Smooth muscle cell (in vitro differentiated cells): ENCODE measurements around the gene HMGCLL1. TPM values are rescaled to one million over a fixed set of nuclear protein-coding genes. Genes with fewer than 3 reads are reported as not detected.

ENCODE experiments used
- DNase-seq: peaks from one replicate; lab custom pipeline; 2025; ENCODE audit not compliant: unreplicated experiment; lab: John Stamatoyannopoulos, UW
- H2AFZ ChIP-seq: fragments of 200-600 bp; sonication (generic); 2 replicates; pipeline ENCODE4 v1.6.0; 2016; ENCODE audit warnings: antibody characterized with exemption, low read depth, mild to moderate bottlenecking
- H3F3A ChIP-seq: fragments of 200-600 bp; sonication (generic); 2 replicates; pipeline ENCODE4 v1.6.0; 2017; ENCODE audit warnings: antibody characterized with exemption, low read depth
- H3K27ac ChIP-seq: fragments of 200-600 bp; sonication (generic); 2 replicates; pipeline ENCODE4 v1.5.1; 2016; ENCODE audit warnings: low read depth, mild to moderate bottlenecking
- H3K27me3 ChIP-seq: fragments of 200-600 bp; sonication (generic); 2 replicates; pipeline ENCODE4 v1.6.1; 2016; ENCODE audit warnings: low read depth, mild to moderate bottlenecking
- H3K36me3 ChIP-seq: fragments of 200-600 bp; sonication (generic); 2 replicates; pipeline ENCODE4 v1.5.1; 2016; ENCODE audit warnings: low read depth
- H3K4me1 ChIP-seq: fragments of 200-600 bp; sonication (generic); 2 replicates; pipeline ENCODE4 v1.5.1; 2016; ENCODE audit warnings: low read depth
- H3K4me2 ChIP-seq: fragments of 200-600 bp; sonication (generic); 2 replicates; pipeline ENCODE4 v1.6.0; 2016; ENCODE audit warnings: mild to moderate bottlenecking
- H3K4me3 ChIP-seq: fragments of 200-600 bp; sonication (generic); 2 replicates; pipeline ENCODE4 v1.5.1; 2016; ENCODE audit warnings: mild to moderate bottlenecking
- H3K79me2 ChIP-seq: fragments of 200-600 bp; sonication (generic); 2 replicates; pipeline ENCODE4 v1.6.0; 2016; ENCODE audit warnings: low read depth, mild to moderate bottlenecking
- H3K9ac ChIP-seq: fragments of 200-600 bp; sonication (generic); 2 replicates; pipeline ENCODE4 v1.6.0; 2016; ENCODE audit warnings: low read depth
- H3K9me3 ChIP-seq: fragments of 200-600 bp; sonication (generic); replicated peaks from 2 replicates; pipeline ENCODE4 v1.5.1; 2016; ENCODE audit warnings: low read depth
- H4K20me1 ChIP-seq: fragments of 200-600 bp; sonication (generic); 2 replicates; pipeline ENCODE4 v1.6.0; 2016; ENCODE audit warnings: low read depth
- WGBS: methylation state at CpG from one replicate; pipeline ENCODE4 v1.1.7; 2016; ENCODE audit warnings: low lambda C conversion rate; 5-methylcytosine and 5-hydroxymethylcytosine counted together
- polyA plus RNA-seq: library from polyadenylated mRNA; unstranded; fragments of >200 nt; fragmentation: Nextera tagmentation; extraction: Ambion mirVana; gene quantifications from 2 replicates; pipeline ENCODE4 v1.2.1, GENCODE V29; 2016
- total RNA-seq: library from RNA; depleted of rRNA; stranded (reverse); fragments of >200 nt; gene quantifications from 2 replicates; pipeline ENCODE4 v1.2.3, GENCODE V29; 2014
- TF ChIP-seq, protein P1 (sequence below): fragments of 200-600 bp; sonication (generic); IDR thresholded peaks from 2 replicates; pipeline ENCODE4 v1.5.1; 2017; ENCODE audit warnings: borderline replicate concordance, mild to moderate bottlenecking, antibody characterized with exemption; ENCODE audit not compliant: insufficient read depth, poor library complexity, severe bottlenecking

The HMGCLL1 gene
- total and polyA plus RNA-seq, 2 experiments from 2014 or later, result not detected

DNA sequence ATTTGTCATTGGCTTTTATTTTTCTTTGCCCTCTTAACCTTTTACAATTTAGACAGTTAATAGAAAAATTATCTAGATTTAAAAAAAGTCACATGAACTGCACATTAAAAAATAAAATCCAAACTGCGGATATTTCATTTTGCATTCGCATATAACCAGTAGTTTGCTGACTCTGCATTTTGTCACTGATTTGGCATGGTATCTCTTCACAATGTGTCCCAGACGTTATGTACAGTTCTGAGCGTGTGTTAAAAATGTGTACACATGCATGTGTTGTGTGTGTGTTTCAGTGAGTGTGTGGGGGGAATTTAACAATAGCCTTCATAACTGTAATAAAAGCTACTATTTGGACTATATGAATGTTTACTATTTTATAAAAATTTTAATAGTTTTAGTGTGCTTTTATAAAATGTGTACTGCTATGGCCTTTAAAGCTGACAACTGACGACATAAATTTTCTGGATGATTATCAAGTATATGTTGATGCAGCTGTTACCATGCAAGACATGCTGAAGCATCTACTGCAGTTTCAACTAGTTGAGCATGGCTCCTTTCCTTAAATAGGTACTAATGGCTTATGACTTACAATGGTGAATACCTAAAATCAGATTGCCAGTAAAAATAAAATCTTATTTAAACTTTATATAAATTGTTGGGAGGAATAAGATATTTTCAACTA, 67.7 kb downstream of the HMGCLL1 start:
- Histone ChIP-seq H2AFZ (no peak overlapping the region), H3K27ac (no peak overlapping the region), H4K20me1 (no peaks in the 10 kb centered on the region), H3K4me2 (no peak overlapping the region), H3F3A (no peaks in the 10 kb centered on the region), H3K27me3 (no peaks in the 10 kb centered on the region), H3K9me3 (no peaks in the 10 kb centered on the region), H3K4me3 (no peak overlapping the region), H3K9ac (no peak overlapping the region), H3K36me3 (no peaks in the 10 kb centered on the region), H3K79me2 (no peaks in the 10 kb centered on the region), H3K4me1 (no peaks in the 10 kb centered on the region)
- DNase-seq, result no peak
- 92% methylated on average over 5 of the region's 5 CpGs for WGBS
- TF ChIP-seq, protein P1, sequence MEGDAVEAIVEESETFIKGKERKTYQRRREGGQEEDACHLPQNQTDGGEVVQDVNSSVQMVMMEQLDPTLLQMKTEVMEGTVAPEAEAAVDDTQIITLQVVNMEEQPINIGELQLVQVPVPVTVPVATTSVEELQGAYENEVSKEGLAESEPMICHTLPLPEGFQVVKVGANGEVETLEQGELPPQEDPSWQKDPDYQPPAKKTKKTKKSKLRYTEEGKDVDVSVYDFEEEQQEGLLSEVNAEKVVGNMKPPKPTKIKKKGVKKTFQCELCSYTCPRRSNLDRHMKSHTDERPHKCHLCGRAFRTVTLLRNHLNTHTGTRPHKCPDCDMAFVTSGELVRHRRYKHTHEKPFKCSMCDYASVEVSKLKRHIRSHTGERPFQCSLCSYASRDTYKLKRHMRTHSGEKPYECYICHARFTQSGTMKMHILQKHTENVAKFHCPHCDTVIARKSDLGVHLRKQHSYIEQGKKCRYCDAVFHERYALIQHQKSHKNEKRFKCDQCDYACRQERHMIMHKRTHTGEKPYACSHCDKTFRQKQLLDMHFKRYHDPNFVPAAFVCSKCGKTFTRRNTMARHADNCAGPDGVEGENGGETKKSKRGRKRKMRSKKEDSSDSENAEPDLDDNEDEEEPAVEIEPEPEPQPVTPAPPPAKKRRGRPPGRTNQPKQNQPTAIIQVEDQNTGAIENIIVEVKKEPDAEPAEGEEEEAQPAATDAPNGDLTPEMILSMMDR, result no peak

DNA sequence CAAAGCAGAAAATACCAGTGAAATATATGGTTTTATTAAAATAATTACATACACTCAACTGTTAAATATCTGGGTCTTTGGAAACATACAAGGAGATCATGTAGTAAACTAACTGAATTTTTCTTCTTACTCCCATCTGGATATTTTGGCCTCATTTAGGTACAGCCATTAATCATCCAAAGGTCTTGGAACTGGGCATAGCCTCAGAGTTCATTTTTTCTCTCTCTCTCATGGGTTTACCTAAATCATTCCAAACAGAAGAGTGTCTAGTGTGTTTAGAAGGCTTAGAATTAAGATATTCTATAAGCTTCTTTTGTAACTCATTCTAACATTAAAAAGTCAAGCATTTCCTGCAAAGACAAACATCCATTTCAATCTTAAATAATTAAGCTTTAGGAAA, 79.4 kb downstream of the HMGCLL1 start:
- Histone ChIP-seq H3K4me2 (no peak overlapping the region), H4K20me1 (no peaks in the 10 kb centered on the region), H2AFZ (no peak overlapping the region), H3K79me2 (no peaks in the 10 kb centered on the region), H3K9ac (no peak overlapping the region), H3K27ac (no peak overlapping the region), H3K9me3 (no peaks in the 10 kb centered on the region), H3F3A (no peaks in the 10 kb centered on the region), H3K36me3 (no peaks in the 10 kb centered on the region), H3K4me3 (no peak overlapping the region), H3K27me3 (no peaks in the 10 kb centered on the region), H3K4me1 (no peaks in the 10 kb centered on the region)
- TF ChIP-seq, protein P1, result no peak
- DNase-seq, result no peak

DNA sequence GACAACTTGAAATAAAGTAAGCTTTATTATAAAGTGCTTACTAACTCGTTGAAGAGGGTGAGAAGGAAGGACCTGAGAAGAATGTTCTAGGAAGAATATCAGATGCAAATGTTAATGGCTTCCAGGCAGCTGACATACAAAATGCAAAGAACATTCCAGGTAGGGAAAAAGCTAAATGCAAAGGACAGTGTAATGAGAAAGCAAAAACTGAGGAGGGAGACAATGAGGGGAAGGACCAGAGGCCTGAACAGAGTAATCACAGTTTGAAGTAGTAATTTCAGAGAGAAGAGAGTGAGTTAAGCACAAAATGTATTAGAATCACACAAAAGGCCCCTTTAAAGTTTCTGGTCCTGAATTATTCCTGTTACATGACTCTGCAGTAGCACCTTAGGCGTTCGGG, 81.3 kb downstream of the HMGCLL1 start:
- H3K79me2 ChIP-seq, result no peaks in the 10 kb centered on the region
- no peak overlapping the region for H3K27ac ChIP-seq
- no peak overlapping the region for H3K9ac ChIP-seq
- no peaks in the 10 kb centered on the region for H3K27me3 ChIP-seq
- TF ChIP-seq, protein P1, result no peak
- no peaks in the 10 kb centered on the region for H3K36me3 ChIP-seq
- peak overlapping the region; percentile 23 for H2AFZ ChIP-seq
- no peaks in the 10 kb centered on the region for H3K9me3 ChIP-seq
- DNase-seq, result no peak
- H3F3A ChIP-seq, result no peaks in the 10 kb centered on the region
- WGBS, result 86% methylated on average over 3 of the region's 3 CpGs
- H3K4me2 ChIP-seq, result no peak overlapping the region
- no peaks in the 10 kb centered on the region for H4K20me1 ChIP-seq
- no peaks in the 10 kb centered on the region for H3K4me1 ChIP-seq
- H3K4me3 ChIP-seq, result no peak overlapping the region

DNA sequence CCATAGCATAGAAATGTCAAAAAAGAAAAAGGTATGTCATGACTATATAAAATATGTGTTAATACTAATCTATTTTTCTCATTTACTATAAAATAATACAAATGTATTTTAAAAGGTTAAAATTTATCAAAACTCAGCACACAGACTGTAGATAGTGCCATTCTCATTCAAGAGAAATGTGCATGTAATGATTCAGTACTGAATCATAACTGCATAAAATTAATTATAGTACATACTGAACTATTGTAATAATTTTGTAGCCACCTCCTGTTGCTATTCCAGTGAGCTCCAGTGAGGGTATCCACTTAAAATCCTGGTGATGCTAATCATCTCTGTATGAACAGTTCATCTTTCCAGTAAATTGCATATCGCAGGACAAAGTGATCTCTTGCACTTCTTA, 82.8 kb downstream of the HMGCLL1 start:
- Histone ChIP-seq H3K9ac (no peak overlapping the region), H3K4me2 (no peak overlapping the region), H3K4me1 (no peaks in the 10 kb centered on the region), H3F3A (no peaks in the 10 kb centered on the region), H3K9me3 (no peaks in the 10 kb centered on the region), H3K27me3 (no peaks in the 10 kb centered on the region), H4K20me1 (no peaks in the 10 kb centered on the region), H3K4me3 (no peak overlapping the region), H3K27ac (no peak overlapping the region), H3K79me2 (no peaks in the 10 kb centered on the region), H3K36me3 (no peaks in the 10 kb centered on the region), H2AFZ (no peak overlapping the region)
- no peak for DNase-seq
- WGBS, result 97% methylated on average over 1 of the region's 1 CpG
- TF ChIP-seq, protein P1, result no peak
